K562 (cell line): ENCODE results near the gene TIGD1. TPM values are rescaled to one million over a fixed set of nuclear protein-coding genes. Genes with fewer than 3 reads are reported as not detected.

Experiments used
- ATAC-seq: fragments of 200-7000 bp; cut with Tn5 transposase; 3 replicates; pipeline ENCODE4 v1.9.1; 2020; ENCODE audit warnings: moderate library complexity
- BruUV-seq: library from RNA; stranded (reverse); fragments of 400-500 nt; replicated peaks from 2 replicates; lab custom pipeline; 2021; lab: Mats Ljungman, UMichigan
- CTCF ChIA-PET: fragments of 300-600 bp; formaldehyde crosslinking; extraction: SDS; loops from one replicate; lab custom pipeline; 2021; ENCODE audit warnings: low intra/inter-chr PET ratio; lab: Yijun Ruan, JAX
- POLR2A ChIA-PET: fragments of 300-600, 350-650 bp; sonication (Branson Sonifier 250); formaldehyde crosslinking; extraction: SDS; loops from one replicate; lab custom pipeline; 2021; ENCODE audit warnings: antibody characterized with exemption, inconsistent platforms; lab: Yijun Ruan, JAX
- DNase-seq, 4 experiments: peaks; one replicate each; pipeline versions ENCODE4 v3.0.0 to v3.0.0-alpha.2; 2011 to 2018; ENCODE audit warnings: low spot score in 3 of 4, mixed read lengths in 3 of 4; ENCODE audit errors: extremely low read depth in 1 of 4
- FAIRE-seq: peaks from 2 replicates; lab custom pipeline; 2011; peaks lifted over from hg19 to GRCh38; lab: Jason Lieb, UNC
- H2AFZ ChIP-seq: 2 replicates; pipeline ENCODE4 v1.6.0; 2011; ENCODE audit warnings: low read depth, low read length, control low read depth, inconsistent platforms
- H3K27ac ChIP-seq: fragments of 200-600 bp; 3 replicates; pipeline ENCODE4 v1.8.0; 2011; ENCODE audit warnings: low read depth, mild to moderate bottlenecking, control low read depth, inconsistent platforms, low read length, moderate library complexity, mixed read lengths; ENCODE audit errors: extremely low read depth
- H3K27me3 ChIP-seq, 2 experiments: fragments of 300-600 bp in 1 of 2; 2 replicates in 1 of 2; 3 replicates in 1 of 2; pipeline versions ENCODE4 v1.6.0 to v1.8.0; 2011; ENCODE audit warnings: inconsistent platforms in 2 of 2, low read length in 2 of 2, mild to moderate bottlenecking in 1 of 2, mixed read lengths in 1 of 2, moderate library complexity in 1 of 2; ENCODE audit not compliant: control insufficient read depth in 2 of 2, insufficient read depth in 2 of 2
- H3K36me3 ChIP-seq: fragments of 300-600 bp; 3 replicates; pipeline ENCODE4 v1.8.0; 2011; ENCODE audit warnings: mild to moderate bottlenecking, low read length, inconsistent platforms; ENCODE audit not compliant: control insufficient read depth, insufficient read depth
- H3K4me1 ChIP-seq, 2 experiments: fragments of 200-600 bp in 1 of 2; replicated peaks in 1 of 2; 2 replicates in 1 of 2; 3 replicates in 1 of 2; pipeline versions ENCODE4 v1.5.1 to v1.8.0; 2011; ENCODE audit warnings: inconsistent platforms in 2 of 2, low read length in 2 of 2, mild to moderate bottlenecking in 1 of 2, mixed read lengths in 1 of 2, moderate library complexity in 1 of 2; ENCODE audit not compliant: control insufficient read depth in 2 of 2, insufficient read depth in 2 of 2
- H3K4me2 ChIP-seq: 2 replicates; pipeline ENCODE4 v1.6.1; 2011; ENCODE audit warnings: low read length, control low read depth, inconsistent platforms, mixed read lengths; ENCODE audit not compliant: insufficient read depth
- H3K4me3 ChIP-seq: fragments of 200-600 bp; sonication (generic), shearing (Covaris generic); 2 replicates; pipeline ENCODE4 v1.5.1; 2016; ENCODE audit warnings: control low read depth, inconsistent platforms
- H3K79me2 ChIP-seq: fragments of 200-600 bp; 3 replicates; pipeline ENCODE4 v1.8.0; 2011; ENCODE audit warnings: low read length, inconsistent platforms; ENCODE audit not compliant: control insufficient read depth, insufficient read depth
- H3K9ac ChIP-seq, 2 experiments: 2 replicates each; pipeline versions ENCODE4 v1.6.0 to v1.6.1; 2011; ENCODE audit warnings: low read depth in 2 of 2, low read length in 2 of 2, control low read depth in 1 of 2, inconsistent platforms in 1 of 2, mild to moderate bottlenecking in 1 of 2, mixed read lengths in 1 of 2; ENCODE audit not compliant: insufficient read depth in 1 of 2
- H3K9me1 ChIP-seq: one replicate; pipeline ENCODE4 v1.6.0; 2011; ENCODE audit warnings: inconsistent platforms, mild to moderate bottlenecking, low read length, moderate library complexity; ENCODE audit not compliant: control insufficient read depth, insufficient read depth
- H3K9me3 ChIP-seq: replicated peaks from 2 replicates; pipeline ENCODE4 v1.5.1; 2011; ENCODE audit warnings: low read depth, low read length, inconsistent platforms; ENCODE audit not compliant: control insufficient read depth, insufficient read depth
- H4K20me1 ChIP-seq: replicated peaks from 2 replicates; pipeline ENCODE4 v1.6.1; 2011; ENCODE audit warnings: low read length, inconsistent platforms, mixed read lengths; ENCODE audit not compliant: control insufficient read depth, insufficient read depth
- FOSL1 ChIP-seq: fragments of 200-800 bp; sonication (Bioruptor generic); conservative IDR thresholded peaks from 2 replicates; pipeline ENCODE4 v1.6.1; 2016; ENCODE audit warnings: missing genetic modification characterization, missing compliant biosample characterization
- HNRNPL ChIP-seq: fragments of 200-400 bp; formaldehyde crosslinking; IDR thresholded peaks from 2 replicates; pipeline ENCODE4 v1.6.1; 2017; ENCODE audit warnings: low read depth, mild to moderate bottlenecking, low read length
- HSF4 ChIP-seq: fragments of 250-450 bp; sonication (Bioruptor Pico); IDR thresholded peaks from 2 replicates; pipeline ENCODE4 v2.1.2; 2022; ENCODE audit warnings: mild to moderate bottlenecking, moderate library complexity, borderline replicate concordance
- MEF2D ChIP-seq: conservative IDR thresholded peaks from 2 replicates; pipeline ENCODE4 v1.6.1; 2016; ENCODE audit warnings: low read depth, missing genetic modification characterization, missing compliant biosample characterization
- PTTG1 ChIP-seq: fragments of 450-650 bp; IDR thresholded peaks from 2 replicates; pipeline ENCODE4 v1.6.1; 2016; ENCODE audit warnings: low read depth, mild to moderate bottlenecking, missing genetic modification characterization, missing compliant biosample characterization
- THRAP3 ChIP-seq: fragments of 450-650 bp; IDR thresholded peaks from 2 replicates; pipeline ENCODE4 v1.6.1; 2016; ENCODE audit warnings: mild to moderate bottlenecking, inconsistent platforms, borderline replicate concordance
- ZBTB8A ChIP-seq: fragments of 450-650 bp; IDR thresholded peaks from 2 replicates; pipeline ENCODE4 v1.6.1; 2018; ENCODE audit warnings: mild to moderate bottlenecking, moderate library complexity; ENCODE audit not compliant: partially characterized antibody
- WGBS: fragments of 100-300 bp; shearing (Covaris generic); methylation state at CpG from one replicate; pipeline ENCODE4 v1.1.6; 2016; ENCODE audit warnings: low coverage, mixed read lengths; ENCODE audit not compliant: insufficient coverage; ENCODE audit errors: missing lambda C conversion rate; 5-methylcytosine and 5-hydroxymethylcytosine counted together
- in situ Hi-C: fragments of 300-500 bp; cut with MboI; formaldehyde crosslinking; loops from 4 replicates; pipeline ENCODE4 v1.15.0; 2018; ENCODE audit warnings: inconsistent platforms, mixed read lengths
- intact Hi-C: fragments of 100-400 bp; cut with micrococcal nuclease; formaldehyde crosslinking; loops from 2 replicates; pipeline ENCODE4 v1.14.2; 2022
- polyA plus RNA-seq, 8 experiments: library from polyadenylated mRNA; depleted of rRNA in 4 of 8; stranded (reverse) in 5 of 8; unstranded in 3 of 8; fragments of >200 nt; fragmentation: Nextera tagmentation in 2 of 8; fragmentation: Illumina TruSeq in 1 of 8; extraction: Ambion mirVana in 2 of 8; extraction: Trizol in 1 of 8; gene quantifications; 2 replicates each; pipeline versions ENCODE4 v1.2.1 to v1.2.3, GENCODE V29; 2011 to 2014; ENCODE audit warnings: inconsistent platforms in 1 of 8, missing spikeins in 1 of 8
- total RNA-seq, 7 experiments: library from RNA; depleted of rRNA in 6 of 7; stranded (reverse); fragments of >200 nt in 6 of 7; fragmentation: Illumina TruSeq in 2 of 7; extraction: Trizol in 2 of 7; gene quantifications; 2 replicates each; pipeline versions ENCODE4 v1.2.1 to v1.2.3, GENCODE V29; 2011 to 2021; ENCODE audit warnings: low replicate concordance in 1 of 7
- TF ChIP-seq, protein P1 (sequence below): fragments of 150-350 bp; IDR thresholded peaks from 2 replicates; pipeline ENCODE4 v1.6.1; 2014; ENCODE audit warnings: low read depth, mild to moderate bottlenecking, low read length, borderline replicate concordance

The TIGD1 gene
- total and polyA plus RNA-seq, 9 of the 15 experiments (the other 6 are each of a cell fraction or from before 2014, with no cell fraction given): 2.0 to 10.1 (median 6.6) TPM

DNA sequence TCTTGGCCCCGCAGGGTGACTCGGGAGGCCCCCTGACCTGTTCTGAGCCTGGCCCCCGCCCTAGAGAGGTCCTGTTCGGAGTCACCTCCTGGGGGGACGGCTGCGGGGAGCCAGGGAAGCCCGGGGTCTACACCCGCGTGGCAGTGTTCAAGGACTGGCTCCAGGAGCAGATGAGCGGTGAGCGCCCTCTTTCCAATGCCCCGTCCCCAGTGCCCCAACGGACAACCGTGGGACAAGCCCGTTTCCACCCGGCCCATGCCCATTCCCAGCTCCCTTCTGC lies 27.0 kb downstream of the TIGD1 start:
- in situ Hi-C loops (no loop called here), intact Hi-C loops (loop anchor here (5.0 kb wide), 3 partner anchors 76 to 286 kb away; no protein-coding TSS in a partner anchor)
- Histone ChIP-seq H3K36me3 (no peaks in the 10 kb centered on the region), H3K4me1 (peaks cover 0 to 27% of the 10 kb centered on the region in 2 experiments; a peak in 2 of 5 replicates), H3K79me2 (no peaks in the 10 kb centered on the region), H3K27me3 (peaks cover 0 to 52% of the 10 kb centered on the region in 2 experiments; a peak in 3 of 5 replicates), H4K20me1 (no peaks in the 10 kb centered on the region), H3K4me2 (no peak overlapping the region), H3K9me3 (no peaks in the 10 kb centered on the region), H3K4me3 (no peak overlapping the region), H3K9ac (no peak overlapping the region), H3K9me1 (no peaks in the 10 kb centered on the region), H2AFZ (no peak overlapping the region), H3K27ac (no peak overlapping the region)
- no peak for TF ChIP-seq THRAP3
- TF ChIP-seq, protein P1, sequence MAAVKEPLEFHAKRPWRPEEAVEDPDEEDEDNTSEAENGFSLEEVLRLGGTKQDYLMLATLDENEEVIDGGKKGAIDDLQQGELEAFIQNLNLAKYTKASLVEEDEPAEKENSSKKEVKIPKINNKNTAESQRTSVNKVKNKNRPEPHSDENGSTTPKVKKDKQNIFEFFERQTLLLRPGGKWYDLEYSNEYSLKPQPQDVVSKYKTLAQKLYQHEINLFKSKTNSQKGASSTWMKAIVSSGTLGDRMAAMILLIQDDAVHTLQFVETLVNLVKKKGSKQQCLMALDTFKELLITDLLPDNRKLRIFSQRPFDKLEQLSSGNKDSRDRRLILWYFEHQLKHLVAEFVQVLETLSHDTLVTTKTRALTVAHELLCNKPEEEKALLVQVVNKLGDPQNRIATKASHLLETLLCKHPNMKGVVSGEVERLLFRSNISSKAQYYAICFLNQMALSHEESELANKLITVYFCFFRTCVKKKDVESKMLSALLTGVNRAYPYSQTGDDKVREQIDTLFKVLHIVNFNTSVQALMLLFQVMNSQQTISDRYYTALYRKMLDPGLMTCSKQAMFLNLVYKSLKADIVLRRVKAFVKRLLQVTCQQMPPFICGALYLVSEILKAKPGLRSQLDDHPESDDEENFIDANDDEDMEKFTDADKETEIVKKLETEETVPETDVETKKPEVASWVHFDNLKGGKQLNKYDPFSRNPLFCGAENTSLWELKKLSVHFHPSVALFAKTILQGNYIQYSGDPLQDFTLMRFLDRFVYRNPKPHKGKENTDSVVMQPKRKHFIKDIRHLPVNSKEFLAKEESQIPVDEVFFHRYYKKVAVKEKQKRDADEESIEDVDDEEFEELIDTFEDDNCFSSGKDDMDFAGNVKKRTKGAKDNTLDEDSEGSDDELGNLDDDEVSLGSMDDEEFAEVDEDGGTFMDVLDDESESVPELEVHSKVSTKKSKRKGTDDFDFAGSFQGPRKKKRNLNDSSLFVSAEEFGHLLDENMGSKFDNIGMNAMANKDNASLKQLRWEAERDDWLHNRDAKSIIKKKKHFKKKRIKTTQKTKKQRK: no peak
- no peak for TF ChIP-seq MEF2D (tag)
- no peak for TF ChIP-seq HNRNPL
- TF ChIP-seq HSF4 (CRISPR knock-in tag): no peak
- no peak for TF ChIP-seq ZBTB8A
- no peak for TF ChIP-seq FOSL1 (tag)
- no peak for TF ChIP-seq PTTG1 (tag)
- DNase-seq: no peak
- BruUV-seq: no TSS peak
- POLR2A ChIA-PET: no interaction called here
- 25% methylated on average over 5 of the region's 16 CpGs for WGBS
- FAIRE-seq: no peak
- no peak for ATAC-seq
- CTCF ChIA-PET: no interaction called here
